Thyroid gland (tissue), 4 donors: Measurements from ENCODE around the gene SLFN13. TPM values are rescaled to one million over a fixed set of nuclear protein-coding genes. Genes with fewer than 3 reads are reported as not detected.

Source experiments
- DNase-seq, 2 donors: peaks; one replicate each; pipeline ENCODE4 v3.0.0-alpha.2; 2019
- H3K27ac ChIP-seq, 3 donors: fragments of 200-600 bp; sonication (generic); 1 replicate in 2 of 3; 2 replicates in 1 of 3; pipeline ENCODE4 v1.5.1; 2016 to 2019; ENCODE audit warnings: mild to moderate bottlenecking in 1 of 3, moderate library complexity in 1 of 3
- H3K27me3 ChIP-seq: fragments of 200-600 bp; sonication (generic); one replicate; pipeline ENCODE4 v1.5.1; 2019
- H3K36me3 ChIP-seq, 2 donors: fragments of 200-600 bp; sonication (generic); one replicate each; pipeline ENCODE4 v1.5.1; 2016 to 2019
- H3K4me1 ChIP-seq, 2 donors: fragments of 200-600 bp; sonication (generic); one replicate each; pipeline ENCODE4 v1.5.1; 2017 to 2019
- H3K4me3 ChIP-seq, 3 donors: fragments of 200-600 bp; sonication (generic); replicated peaks in 1 of 3; 1 replicate in 2 of 3; 2 replicates in 1 of 3; pipeline ENCODE4 v1.5.1; 2016; ENCODE audit warnings: mild to moderate bottlenecking in 1 of 3
- H3K9me3 ChIP-seq: fragments of 200-600 bp; sonication (generic); one replicate; pipeline ENCODE4 v1.5.1; 2017
- CTCF ChIP-seq, 6 experiments: fragments of 200-600 bp in 3 of 6; fragments of 450-650 bp in 3 of 6; sonication (generic) in 3 of 6; IDR thresholded peaks; one replicate each; pipeline ENCODE4 v1.5.1; 2016 to 2019; ENCODE audit warnings: antibody characterized with exemption in 6 of 6, mild to moderate bottlenecking in 2 of 6, inconsistent platforms in 1 of 6, moderate library complexity in 1 of 6
- POLR2A ChIP-seq, 2 donors: fragments of 450-650 bp; IDR thresholded peaks; one replicate each; pipeline ENCODE4 v1.6.1; 2017; ENCODE audit warnings: antibody characterized with exemption in 2 of 2, mild to moderate bottlenecking in 2 of 2, moderate library complexity in 1 of 2
- WGBS, 2 donors: methylation state at CpG; one replicate each; pipeline ENCODE4 v1.1.5; 2017; 5-methylcytosine and 5-hydroxymethylcytosine counted together
- intact Hi-C: fragments of 100-400 bp; cut with DNase I; formaldehyde crosslinking; loops from one replicate; pipeline ENCODE4 v1.15.1; 2023
- total RNA-seq, 4 donors: library from RNA; depleted of rRNA; stranded (reverse); fragments of >200 nt; gene quantifications; one replicate each; pipeline ENCODE4 v1.2.3, GENCODE V29; 2016

The SLFN13 gene
- total RNA-seq, 4 donors from 2014 or later: 13.6 to 31.8 (median 17.9) TPM

- Histone ChIP-seq H3K27me3 (peaks cover 35% of the 10 kb centered on the region), H3K9me3 (no peaks in the 10 kb centered on the region), H3K27ac (no peak overlapping the region), H3K4me1 (peaks cover 4 to 11% of the 10 kb centered on the region in 2 donors), H3K36me3 (no peaks in the 10 kb centered on the region), H3K4me3 (no peak overlapping the region)
- TF ChIP-seq CTCF (IDR thresholded peaks at IDR 0.05): no peak
- TF ChIP-seq POLR2A (IDR thresholded peaks at IDR 0.05): no peak
- intact Hi-C loops: no loop called here
- WGBS, 2 donors: 24 to 29% methylated on average over 15 of the region's 15 CpGs
- no peak for DNase-seq
These were observed 40.4 kb upstream of the SLFN13 start for GRCh38 chr17:35488991-35489390.

GRCh38 chr17:35486920-35487732 is 38.6 kb upstream of the SLFN13 start:
- WGBS, 2 donors: 9% methylated on average over 35 to 38 of the region's 42 CpGs
- no peaks in the 10 kb centered on the region for H3K36me3 ChIP-seq
- peaks cover 4 to 11% of the 10 kb centered on the region in 2 donors for H3K4me1 ChIP-seq
- no peak for TF ChIP-seq CTCF (IDR thresholded peaks at IDR 0.05)
- no peak for TF ChIP-seq POLR2A (IDR thresholded peaks at IDR 0.05)
- peaks cover 40% of the 10 kb centered on the region for H3K27me3 ChIP-seq
- H3K4me3 ChIP-seq: peak overlapping the region in 2 of 3 donors; percentile 47
- intact Hi-C loops: no loop called here
- peak overlapping the region in 1 of 3 donors; percentile 58 for H3K27ac ChIP-seq
- DNase-seq: peak; percentile 70 to 74
- H3K9me3 ChIP-seq: no peaks in the 10 kb centered on the region

- H3K9me3 ChIP-seq: no peaks in the 10 kb centered on the region
- WGBS, 2 donors: 78% methylated on average over 5 of the region's 5 CpGs
- H3K4me3 ChIP-seq: no peak overlapping the region
- DNase-seq: no peak
- peaks cover 5% of the 10 kb centered on the region for H3K27me3 ChIP-seq
- no peak for TF ChIP-seq POLR2A (IDR thresholded peaks at IDR 0.05)
- TF ChIP-seq CTCF (IDR thresholded peaks at IDR 0.05): no peak
- no peak overlapping the region for H3K27ac ChIP-seq
- no peaks in the 10 kb centered on the region for H3K36me3 ChIP-seq
- no peaks in the 10 kb centered on the region for H3K4me1 ChIP-seq
- intact Hi-C loops: no loop called here
These were observed 30.7 kb upstream of the SLFN13 start for GRCh38 chr17:35479271-35479670.

- TF ChIP-seq CTCF (IDR thresholded peaks at IDR 0.05) (no peak), POLR2A (IDR thresholded peaks at IDR 0.05) (no peak)
- peaks cover under 1% of the 10 kb centered on the region for H3K27me3 ChIP-seq
- WGBS, 2 donors: 69 to 76% methylated on average over 5 of the region's 5 CpGs
These were observed 28.7 kb upstream of the SLFN13 start for GRCh38 chr17:35477248-35477647.

GRCh38 chr17:35476283-35476820 is 27.8 kb upstream of the SLFN13 start:
- intact Hi-C loops: no loop called here
- no peaks in the 10 kb centered on the region for H3K36me3 ChIP-seq
- TF ChIP-seq POLR2A (IDR thresholded peaks at IDR 0.05) (no peak), CTCF (IDR thresholded peaks at IDR 0.05) (no peak)

More at GRCh38 chr17:35477248-35477647, 28.7 kb upstream of the SLFN13 start:
- no peak for DNase-seq
- Histone ChIP-seq H3K4me1 (no peaks in the 10 kb centered on the region), H3K27ac (no peak overlapping the region), H3K4me3 (no peak overlapping the region), H3K36me3 (no peaks in the 10 kb centered on the region), H3K9me3 (no peaks in the 10 kb centered on the region)
- intact Hi-C loops: no loop called here

More at GRCh38 chr17:35476283-35476820, 27.8 kb upstream of the SLFN13 start:
- no peak for DNase-seq
- Histone ChIP-seq H3K27me3 (no peaks in the 10 kb centered on the region), H3K4me1 (no peaks in the 10 kb centered on the region), H3K4me3 (no peak overlapping the region), H3K27ac (no peak overlapping the region), H3K9me3 (no peaks in the 10 kb centered on the region)
- WGBS, 2 donors: 64 to 65% methylated on average over 2 of the region's 2 CpGs
